Activated CD8-positive, alpha-beta T cell treated with anti-CD3 and anti-CD28 coated beads for 36 hours (primary cell): Measurements from ENCODE around the gene KCNIP4. TPM values are rescaled to one million over a fixed set of nuclear protein-coding genes. Genes with fewer than 3 reads are reported as not detected.

ENCODE experiments used
- ATAC-seq: fragments of 200-7000 bp; cut with Tn5 transposase; one replicate; pipeline ENCODE4 v1.10.0; 2021; ENCODE audit warnings: mild to moderate bottlenecking, moderate library complexity
- CTCF ChIA-PET: fragments of 350-600 bp; sonication (Branson Sonifier 250); formaldehyde crosslinking; loops from one replicate; lab custom pipeline; 2021; ENCODE audit warnings: antibody characterized with exemption; lab: Charles Lee
- POLR2A ChIA-PET: fragments of 350-600 bp; sonication (Branson Sonifier 250); formaldehyde crosslinking; loops from one replicate; lab custom pipeline; 2021; ENCODE audit warnings: antibody characterized with exemption; lab: Charles Lee
- DNase-seq: peaks from one replicate; pipeline ENCODE4 v3.0.0-alpha.2; 2020
- H3K27ac Mint-ChIP-seq: one replicate; pipeline ENCODE4 v1.8.0; 2021; ENCODE audit warnings: mild to moderate bottlenecking, mixed read lengths
- H3K27me3 Mint-ChIP-seq: one replicate; pipeline ENCODE4 v1.8.0; 2021; ENCODE audit warnings: mixed read lengths
- H3K36me3 Mint-ChIP-seq: one replicate; pipeline ENCODE4 v1.8.0; 2021; ENCODE audit warnings: low read depth, mixed read lengths
- H3K4me1 Mint-ChIP-seq: one replicate; pipeline ENCODE4 v1.8.0; 2021; ENCODE audit warnings: low read depth, mixed read lengths
- H3K4me3 Mint-ChIP-seq: one replicate; pipeline ENCODE4 v1.8.0; 2021; ENCODE audit warnings: mild to moderate bottlenecking, moderate library complexity, mixed read lengths
- H3K9me3 Mint-ChIP-seq: one replicate; pipeline ENCODE4 v1.8.0; 2021; ENCODE audit warnings: mixed read lengths
- intact Hi-C: fragments of 100-400 bp; cut with micrococcal nuclease; formaldehyde crosslinking; loops from one replicate; pipeline ENCODE4 v1.10.0; 2022
- total RNA-seq, 2 experiments: library from RNA; stranded (reverse); gene quantifications; one replicate each; pipeline ENCODE4 v1.2.3, GENCODE V29; 2021
- TF ChIP-seq, protein P1 (sequence below): fragments of 200-600 bp; IDR thresholded peaks from one replicate; pipeline ENCODE4 v1.8.0; 2022; ENCODE audit warnings: antibody characterized with exemption, mild to moderate bottlenecking

KCNIP4 gene
- total RNA-seq, 2 experiments from 2014 or later: not detected

DNA sequence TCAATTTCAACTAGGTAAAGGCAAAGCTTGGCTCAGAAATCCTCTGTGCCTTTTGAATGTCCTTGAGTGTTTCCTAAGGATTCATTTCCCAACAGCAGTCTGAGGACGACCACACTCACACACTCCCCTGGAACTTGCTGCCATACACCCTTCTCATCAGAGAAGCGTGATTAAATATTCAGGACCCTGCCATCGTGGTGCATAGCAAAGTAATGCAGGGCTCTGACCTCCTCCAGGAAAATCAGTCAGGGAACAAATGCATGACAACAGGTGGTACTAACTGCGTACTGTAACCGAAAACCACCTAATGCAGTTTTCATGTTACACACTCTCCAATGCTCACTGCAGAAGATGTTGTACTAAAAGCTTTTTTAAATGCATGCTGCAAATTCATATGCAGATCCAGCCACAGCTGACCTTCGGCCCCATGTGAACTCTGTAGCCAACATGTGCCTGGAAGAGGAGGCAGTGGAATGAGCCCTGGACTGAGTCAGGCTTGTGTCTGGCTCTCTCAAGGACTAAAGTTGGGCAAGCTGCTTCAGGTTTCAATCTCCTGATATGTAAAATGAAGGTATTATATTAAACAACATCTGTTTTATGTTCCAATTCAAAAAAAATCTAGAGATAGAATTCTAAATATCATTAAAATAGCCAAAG is 238.3 kb downstream of the KCNIP4 start:
- H3K36me3 Mint-ChIP-seq: no peaks in the 10 kb centered on the region
- ChIA-PET POLR2A (no interaction called here), CTCF (no interaction called here)
- H3K27ac Mint-ChIP-seq: no peak overlapping the region
- H3K9me3 Mint-ChIP-seq: no peaks in the 10 kb centered on the region
- no peak overlapping the region for H3K4me3 Mint-ChIP-seq
- intact Hi-C loops: no loop called here
- ATAC-seq (no peak), DNase-seq (no peak)
- TF ChIP-seq, protein P1, sequence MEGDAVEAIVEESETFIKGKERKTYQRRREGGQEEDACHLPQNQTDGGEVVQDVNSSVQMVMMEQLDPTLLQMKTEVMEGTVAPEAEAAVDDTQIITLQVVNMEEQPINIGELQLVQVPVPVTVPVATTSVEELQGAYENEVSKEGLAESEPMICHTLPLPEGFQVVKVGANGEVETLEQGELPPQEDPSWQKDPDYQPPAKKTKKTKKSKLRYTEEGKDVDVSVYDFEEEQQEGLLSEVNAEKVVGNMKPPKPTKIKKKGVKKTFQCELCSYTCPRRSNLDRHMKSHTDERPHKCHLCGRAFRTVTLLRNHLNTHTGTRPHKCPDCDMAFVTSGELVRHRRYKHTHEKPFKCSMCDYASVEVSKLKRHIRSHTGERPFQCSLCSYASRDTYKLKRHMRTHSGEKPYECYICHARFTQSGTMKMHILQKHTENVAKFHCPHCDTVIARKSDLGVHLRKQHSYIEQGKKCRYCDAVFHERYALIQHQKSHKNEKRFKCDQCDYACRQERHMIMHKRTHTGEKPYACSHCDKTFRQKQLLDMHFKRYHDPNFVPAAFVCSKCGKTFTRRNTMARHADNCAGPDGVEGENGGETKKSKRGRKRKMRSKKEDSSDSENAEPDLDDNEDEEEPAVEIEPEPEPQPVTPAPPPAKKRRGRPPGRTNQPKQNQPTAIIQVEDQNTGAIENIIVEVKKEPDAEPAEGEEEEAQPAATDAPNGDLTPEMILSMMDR: no peak
- H3K27me3 Mint-ChIP-seq: no peaks in the 10 kb centered on the region
- no peaks in the 10 kb centered on the region for H3K4me1 Mint-ChIP-seq

DNA sequence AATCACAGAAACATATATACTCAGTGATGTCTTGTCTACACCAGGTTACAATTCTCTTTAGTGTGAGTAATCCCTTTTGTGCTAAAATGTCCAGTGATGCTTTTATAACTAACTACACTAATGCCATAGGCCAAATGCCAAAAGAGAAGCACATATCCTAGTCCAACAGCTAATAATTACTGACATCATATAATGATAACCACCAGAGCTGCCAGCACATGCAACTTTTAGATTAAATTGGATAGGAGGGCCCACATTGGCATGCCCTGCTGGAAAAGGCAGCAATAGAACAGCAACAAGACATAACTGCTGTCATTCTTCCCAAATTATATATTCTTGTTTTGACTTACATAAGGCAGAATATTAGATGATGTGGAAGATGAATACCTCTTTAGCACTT is 238.8 kb downstream of the KCNIP4 start:
- intact Hi-C loops: no loop called here
- no peaks in the 10 kb centered on the region for H3K9me3 Mint-ChIP-seq
- ATAC-seq: no peak
- no peaks in the 10 kb centered on the region for H3K36me3 Mint-ChIP-seq
- H3K4me3 Mint-ChIP-seq: no peak overlapping the region
- no peak for DNase-seq
- H3K4me1 Mint-ChIP-seq: no peaks in the 10 kb centered on the region
- no peaks in the 10 kb centered on the region for H3K27me3 Mint-ChIP-seq
- ChIA-PET POLR2A (no interaction called here), CTCF (no interaction called here)
- no peak overlapping the region for H3K27ac Mint-ChIP-seq
- TF ChIP-seq, protein P1: no peak

DNA sequence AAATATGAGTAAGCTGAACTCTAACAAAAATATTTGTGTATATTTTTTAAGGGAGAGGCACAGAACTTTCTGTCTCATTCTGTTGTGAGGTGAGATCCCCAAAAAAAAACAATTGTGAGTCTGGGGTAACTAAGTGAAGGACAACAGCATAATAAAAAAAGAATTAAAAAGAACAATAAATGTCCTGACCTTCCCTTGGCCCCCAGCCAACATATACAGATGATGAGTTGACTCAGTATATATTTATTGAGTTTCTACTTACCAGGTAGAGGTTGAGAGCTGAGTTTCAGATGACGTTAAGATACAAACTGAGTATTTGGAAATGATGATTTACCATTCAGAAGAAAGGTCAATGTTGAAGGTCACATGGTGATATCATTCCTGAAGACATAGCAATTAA is 239.5 kb downstream of the KCNIP4 start:
- intact Hi-C loops: no loop called here
- TF ChIP-seq, protein P1: no peak
- DNase-seq (no peak), ATAC-seq (no peak)
- Mint-ChIP-seq H3K27ac (no peak overlapping the region), H3K27me3 (no peaks in the 10 kb centered on the region), H3K4me3 (no peak overlapping the region), H3K4me1 (no peaks in the 10 kb centered on the region), H3K9me3 (no peaks in the 10 kb centered on the region), H3K36me3 (no peaks in the 10 kb centered on the region)
- ChIA-PET CTCF (no interaction called here), POLR2A (no interaction called here)

DNA sequence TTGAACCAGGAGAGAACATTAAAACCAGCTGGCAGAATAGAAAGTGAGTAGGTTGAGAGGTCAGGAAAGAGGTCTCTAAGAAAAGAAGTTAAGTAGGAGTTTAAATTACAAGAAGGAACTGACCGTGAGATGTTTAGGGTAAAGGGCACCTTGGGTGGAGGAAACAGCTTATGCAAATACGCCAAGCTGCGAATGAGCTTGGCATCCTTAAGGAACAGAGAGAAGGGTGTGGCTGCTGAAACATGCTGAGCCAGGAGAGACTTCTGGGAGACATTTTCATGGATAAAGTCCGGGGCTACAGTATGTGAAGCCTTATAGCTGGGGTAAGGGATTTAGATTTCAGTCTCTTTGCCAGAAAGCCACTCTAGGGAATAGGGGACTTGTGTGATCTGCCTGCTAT is 249.1 kb downstream of the KCNIP4 start:
- no peak overlapping the region for H3K27ac Mint-ChIP-seq
- DNase-seq: no peak
- CTCF ChIA-PET: no interaction called here
- TF ChIP-seq, protein P1: no peak
- H3K4me1 Mint-ChIP-seq: no peaks in the 10 kb centered on the region
- H3K36me3 Mint-ChIP-seq: no peaks in the 10 kb centered on the region
- no peaks in the 10 kb centered on the region for H3K9me3 Mint-ChIP-seq
- intact Hi-C loops: no loop called here
- no peak overlapping the region for H3K4me3 Mint-ChIP-seq
- ATAC-seq: no peak
- POLR2A ChIA-PET: no interaction called here
- H3K27me3 Mint-ChIP-seq: peaks cover 2% of the 10 kb centered on the region

DNA sequence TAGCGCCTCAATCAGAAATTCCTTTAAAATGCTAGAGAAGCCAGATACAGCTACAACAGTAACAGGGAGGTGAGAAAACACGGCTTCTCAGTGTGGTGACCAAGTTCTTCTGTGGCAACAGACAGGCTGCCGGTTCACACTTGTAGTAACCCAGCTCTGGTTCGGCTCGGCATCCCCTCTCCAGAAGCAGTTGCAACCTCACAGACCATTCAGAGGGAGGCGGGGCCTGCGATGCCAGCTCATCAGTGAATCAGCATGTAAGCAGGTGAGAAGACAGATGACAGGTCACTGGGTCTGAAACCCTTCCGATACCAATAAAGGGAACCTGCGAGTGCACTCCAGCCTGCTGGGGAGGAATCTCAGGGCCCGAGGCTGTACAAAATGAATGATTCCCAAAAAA is 251.0 kb downstream of the KCNIP4 start:
- POLR2A ChIA-PET: no interaction called here
- peaks cover 4% of the 10 kb centered on the region for H3K27me3 Mint-ChIP-seq
- ATAC-seq: no peak
- CTCF ChIA-PET: no interaction called here
- no peaks in the 10 kb centered on the region for H3K4me1 Mint-ChIP-seq
- intact Hi-C loops: no loop called here
- H3K9me3 Mint-ChIP-seq: no peaks in the 10 kb centered on the region
- peak; percentile 4 for DNase-seq
- H3K27ac Mint-ChIP-seq: no peak overlapping the region
- TF ChIP-seq, protein P1: no peak
- H3K36me3 Mint-ChIP-seq: no peaks in the 10 kb centered on the region
- no peak overlapping the region for H3K4me3 Mint-ChIP-seq
